Hepatic stellate cell (primary cell): ENCODE measurements around the gene BMP6.
"Not testable (repeated sequence)": the region's sequence is repeated elsewhere in the genome, so short reads cannot be mapped to it uniquely, and the experiment has no call there.

Experiments used
- DNase-seq: peaks from one replicate; pipeline ENCODE4 v3.0.0; 2011; ENCODE audit warnings: low spot score

The BMP6 gene

GRCh38 chr6:7887278-7887991, 161.5 kb downstream of the BMP6 start:
- no peak for DNase-seq

DNA sequence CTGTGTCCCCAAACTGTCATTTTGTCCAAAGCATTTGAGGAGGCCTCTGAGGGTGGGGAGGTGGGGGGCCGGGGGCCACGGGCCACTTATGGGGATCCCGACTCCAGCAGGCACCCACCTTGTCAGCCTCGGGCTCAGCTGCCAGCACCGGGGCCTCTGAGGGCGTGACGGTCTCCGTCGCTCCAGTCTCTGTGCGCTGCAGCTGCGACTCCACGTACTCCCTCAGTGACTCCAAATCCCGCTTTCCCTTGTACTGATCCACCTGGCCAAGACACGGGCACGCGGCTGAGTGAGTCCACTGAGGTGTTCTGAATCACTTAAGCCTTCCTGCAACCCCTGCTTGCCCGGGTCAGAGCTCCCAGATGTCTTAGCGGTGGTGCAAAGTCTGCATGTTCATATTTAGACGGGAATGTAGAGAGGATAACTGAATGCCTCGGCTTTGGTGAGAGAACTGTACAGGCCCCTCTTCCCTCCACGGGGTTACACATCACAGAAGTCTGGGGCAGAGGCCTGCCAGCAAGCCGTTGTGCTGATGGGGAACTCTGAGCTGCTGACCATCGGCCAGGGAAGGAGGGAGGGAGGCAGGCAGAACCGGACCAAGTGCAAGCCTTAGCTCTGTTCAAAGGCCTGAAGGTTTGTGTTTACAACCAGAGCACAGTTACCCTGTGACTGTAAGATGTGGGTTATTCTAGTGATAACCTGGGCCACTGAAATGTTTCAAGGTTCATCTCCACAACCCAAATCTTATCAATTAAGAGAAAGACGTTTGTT, 162.9 kb downstream of the BMP6 start:
- no peak for DNase-seq

DNA sequence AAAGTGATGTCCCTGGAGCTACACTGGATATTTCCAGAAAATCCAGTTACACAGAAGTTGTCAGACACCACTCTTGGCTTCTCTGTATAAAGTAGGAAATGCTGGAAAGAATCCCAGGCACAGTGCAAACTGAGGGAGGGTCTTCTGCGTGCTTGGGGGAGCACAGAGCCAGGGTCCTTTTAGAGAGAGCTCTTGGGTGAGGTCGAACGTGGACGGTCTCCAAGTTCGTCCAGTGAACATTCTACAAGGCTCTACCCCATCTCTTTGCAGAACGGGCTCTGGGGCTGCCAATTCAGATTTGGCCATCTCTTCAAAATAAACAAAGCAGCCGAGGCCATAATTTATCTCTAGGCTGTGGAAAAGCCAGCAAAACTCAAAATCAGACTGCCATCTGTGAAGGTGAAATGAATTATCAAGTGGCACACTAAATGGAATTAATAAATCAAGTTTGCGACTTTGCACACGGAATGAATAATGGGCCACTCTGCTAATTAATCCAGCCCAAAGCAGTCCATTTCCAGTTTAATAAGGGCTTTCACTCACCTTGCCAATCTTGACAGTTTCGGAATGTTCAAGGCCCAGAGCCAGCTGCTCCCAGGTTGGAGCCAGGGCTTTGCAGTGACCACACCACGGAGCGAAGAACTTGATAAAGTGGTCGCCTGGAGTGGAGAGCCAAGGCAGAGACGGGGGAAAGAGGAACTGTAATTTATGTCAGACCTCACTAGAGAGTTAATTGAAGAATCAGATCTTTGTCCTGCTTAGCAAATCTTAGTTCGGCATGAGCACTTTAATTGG, 165.4 kb downstream of the BMP6 start:
- no peak for DNase-seq

- not testable (repeated sequence) for DNase-seq
These were observed 166.5 kb downstream of the BMP6 start for GRCh38 chr6:7892367-7892766.

- no peak for DNase-seq
These were observed 167.4 kb downstream of the BMP6 start for GRCh38 chr6:7893342-7893741.

GRCh38 chr6:7894262-7895124, 168.6 kb downstream of the BMP6 start:
- DNase-seq = no peak

- no peak for DNase-seq
These were observed 169.2 kb downstream of the BMP6 start for GRCh38 chr6:7895125-7895423.

GRCh38 chr6:7896465-7896987, 170.6 kb downstream of the BMP6 start:
- no peak for DNase-seq

DNA sequence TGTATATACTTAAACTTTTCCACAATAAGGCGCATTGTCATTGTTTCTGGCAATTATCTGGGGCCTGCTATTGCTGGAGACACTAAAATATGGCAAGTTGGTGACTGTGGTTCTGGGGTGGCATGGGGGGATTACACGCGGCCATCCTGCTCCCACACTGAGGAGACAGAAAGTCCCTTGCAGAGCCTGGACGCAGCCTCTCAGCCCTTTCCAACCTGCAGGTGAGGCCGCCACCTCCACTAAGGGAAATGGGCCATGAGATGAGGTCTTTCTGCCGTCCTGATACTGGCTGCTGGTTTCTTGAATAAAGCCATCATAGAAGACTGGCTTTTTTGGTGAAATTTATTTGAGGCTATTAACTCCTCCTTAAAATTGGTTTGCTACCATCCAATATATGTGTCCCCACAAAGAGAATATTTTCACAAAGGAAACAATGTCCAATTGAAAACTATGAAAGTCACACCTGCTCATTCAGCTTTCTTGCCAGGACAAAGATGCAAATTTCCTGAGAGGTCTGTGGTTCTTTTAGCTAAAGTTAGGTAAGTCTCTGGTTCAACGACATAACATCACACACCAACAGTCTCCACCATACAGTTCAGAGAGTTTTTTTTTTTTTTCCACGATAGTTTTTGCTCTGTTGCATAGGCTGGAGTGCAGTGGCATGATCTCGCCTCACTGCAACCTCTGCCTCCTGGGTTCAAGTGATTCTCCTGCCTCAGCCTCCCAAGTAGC, 171.7 kb downstream of the BMP6 start:
- DNase-seq = no peak

DNA sequence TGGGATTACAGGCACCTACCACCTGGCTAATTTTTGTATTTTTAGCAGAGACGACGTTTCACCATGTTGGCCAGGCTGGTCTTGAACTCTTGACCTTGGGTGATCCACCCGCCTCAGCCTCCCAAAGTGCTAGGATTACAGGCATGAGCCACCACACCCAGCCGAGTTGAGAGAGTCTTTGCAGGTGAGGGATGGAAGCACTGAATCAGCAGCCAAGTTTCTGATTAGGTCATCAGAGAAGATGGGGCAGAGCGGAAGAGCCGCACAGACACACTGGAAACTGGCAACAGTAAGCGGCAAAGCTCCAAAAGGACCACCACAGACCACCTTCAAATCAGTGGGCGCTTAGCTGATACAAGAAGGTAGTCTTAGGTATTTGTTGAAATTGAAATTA, 172.3 kb downstream of the BMP6 start:
- DNase-seq = not testable (repeated sequence)

- DNase-seq = no peak
These were observed 173.4 kb downstream of the BMP6 start for GRCh38 chr6:7899101-7899888.

DNA sequence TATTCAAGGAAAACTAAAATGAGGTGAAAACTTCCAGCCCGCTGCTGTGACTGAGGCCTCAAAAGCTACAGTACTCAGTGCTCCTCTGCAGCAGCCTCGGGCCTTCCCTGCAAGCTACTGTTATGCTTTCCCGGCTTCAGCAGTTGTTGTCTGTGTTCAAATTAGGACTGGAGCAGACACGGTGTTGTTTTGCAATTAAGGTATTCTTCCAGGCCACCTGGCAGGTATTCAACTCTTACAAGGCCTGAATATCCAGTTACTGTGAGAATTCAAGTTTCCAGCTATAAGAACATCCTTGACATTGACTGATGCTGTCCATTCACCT, 174.0 kb downstream of the BMP6 start:
- DNase-seq = no peak

DNA sequence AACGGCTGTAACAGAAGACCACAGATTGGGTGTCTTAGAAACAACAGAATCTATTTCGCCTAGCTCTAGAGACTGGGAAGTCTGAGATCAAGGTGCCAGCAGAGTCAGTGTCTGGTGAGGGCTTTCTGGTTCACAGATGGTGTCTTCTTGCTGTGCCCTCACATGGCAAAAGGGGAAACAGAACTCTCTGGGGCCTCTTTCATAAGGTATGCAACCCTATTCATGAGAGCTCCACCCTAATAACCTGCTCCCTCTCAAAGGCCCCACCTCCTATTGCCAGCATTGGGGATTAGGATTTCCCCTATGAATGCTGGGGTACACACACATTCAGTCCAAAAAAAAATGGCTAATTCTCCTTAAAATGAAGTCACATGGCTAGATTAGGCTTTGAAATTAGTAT, 174.7 kb downstream of the BMP6 start:
- no peak for DNase-seq

DNA sequence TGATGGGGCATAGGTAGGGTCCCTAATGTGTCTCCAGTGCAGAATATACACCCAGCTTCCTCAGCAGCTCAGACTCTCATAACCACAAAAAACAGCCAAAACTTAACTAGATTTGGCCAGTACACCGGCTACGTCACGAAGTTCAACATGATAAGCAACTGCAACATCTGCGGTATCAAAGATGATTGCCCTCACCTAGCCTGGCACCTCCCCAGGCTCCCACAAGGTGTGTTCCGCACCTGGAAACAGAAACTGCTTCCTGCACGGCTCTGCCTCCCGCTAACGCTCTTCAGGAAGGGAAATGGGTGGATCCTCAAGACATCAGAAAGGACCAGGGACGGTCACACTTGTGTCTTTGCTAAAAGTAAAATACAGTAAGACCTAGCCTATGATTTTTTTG, 175.2 kb downstream of the BMP6 start:
- no peak for DNase-seq

DNA sequence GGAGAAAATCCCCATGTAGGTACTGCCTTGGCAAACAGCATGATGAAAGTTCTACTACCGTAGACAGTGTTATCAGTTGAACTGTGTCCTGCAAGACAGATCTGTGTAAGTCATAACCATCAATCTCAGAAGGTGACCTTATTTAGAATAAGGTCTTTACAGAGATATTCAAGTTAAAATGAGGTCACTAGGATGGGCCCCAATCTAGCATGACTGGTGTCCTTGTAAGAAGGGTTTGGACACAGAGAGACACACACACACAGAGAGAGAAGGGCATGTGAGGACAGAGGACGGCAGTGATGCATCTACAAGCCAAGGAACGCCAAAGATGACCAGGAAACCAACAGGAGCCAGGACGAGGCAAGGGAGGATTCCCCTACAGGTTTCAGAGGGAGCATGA, 175.9 kb downstream of the BMP6 start:
- DNase-seq = no peak

DNA sequence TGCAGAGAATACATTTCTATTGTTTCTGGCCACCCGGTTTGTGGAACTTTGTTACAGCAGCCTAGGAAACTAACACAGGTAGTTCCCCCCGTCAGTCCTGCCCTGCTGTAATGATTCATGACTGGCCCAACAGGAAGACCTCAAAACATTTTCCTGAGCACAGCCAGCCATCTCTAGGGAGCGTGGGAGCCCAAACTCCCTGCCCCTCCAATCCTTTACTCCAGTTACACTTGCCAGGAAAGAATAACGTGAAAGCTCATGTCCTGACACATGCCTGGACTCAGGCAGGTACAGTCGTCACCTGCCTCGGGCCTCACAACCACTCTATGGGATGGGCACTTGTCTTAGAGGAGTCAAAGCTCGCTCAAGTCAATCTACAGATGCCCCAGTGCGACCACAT, 176.3 kb downstream of the BMP6 start:
- DNase-seq = no peak

- DNase-seq = no peak
These were observed 177.0 kb downstream of the BMP6 start for GRCh38 chr6:7902867-7903266.

GRCh38 chr6:7903673-7904072, 177.8 kb downstream of the BMP6 start:
- no peak for DNase-seq

DNA sequence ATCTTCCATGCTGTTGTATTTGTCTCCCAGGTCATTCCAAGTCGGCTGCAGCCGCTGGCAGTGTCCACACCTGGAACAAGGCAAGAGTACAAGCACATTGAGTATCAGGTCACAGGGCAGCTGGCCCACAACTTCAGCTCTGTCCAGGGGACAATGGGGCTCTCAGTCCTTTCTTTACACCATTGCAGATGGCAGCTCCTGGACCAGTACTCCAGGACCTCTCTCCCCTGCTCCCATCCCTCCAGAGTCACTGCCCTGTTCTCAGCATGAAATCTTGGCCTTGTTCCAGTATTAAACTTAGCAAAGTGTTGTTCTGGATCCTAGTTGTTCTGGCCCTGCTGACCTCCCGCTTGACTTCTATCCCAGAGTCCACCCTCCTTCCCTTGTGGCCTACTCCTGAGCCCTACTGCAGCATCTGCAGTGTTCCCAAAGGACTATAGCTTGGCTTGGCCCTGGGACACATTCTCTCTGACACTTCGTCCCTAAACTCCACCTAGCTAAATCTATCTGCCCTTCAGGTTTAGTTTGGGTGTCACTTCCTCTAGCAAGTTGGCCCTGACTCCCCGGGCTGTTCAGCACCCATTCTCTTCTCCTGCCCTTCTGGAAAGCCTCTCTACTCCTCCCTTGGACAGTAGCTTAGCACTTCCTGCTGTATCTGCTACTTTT, 178.9 kb downstream of the BMP6 start:
- no peak for DNase-seq

DNA sequence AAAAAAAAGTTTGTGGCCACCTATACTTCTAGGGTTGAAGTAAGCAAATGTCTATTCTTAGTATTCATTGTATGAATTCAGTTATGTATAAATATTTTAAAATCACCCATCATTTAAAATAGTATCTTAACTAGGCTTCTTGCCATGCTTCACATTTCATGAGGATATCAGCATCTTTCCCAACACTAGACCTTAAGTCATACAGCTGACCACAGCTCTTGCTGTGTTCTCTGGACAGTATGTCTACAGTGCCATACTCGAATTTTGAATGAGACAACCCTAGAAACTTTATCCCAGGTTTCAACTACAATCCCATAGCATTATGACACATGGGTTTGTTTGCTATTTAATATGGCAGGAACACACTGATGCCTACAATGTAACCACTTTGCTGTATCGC, 179.5 kb downstream of the BMP6 start:
- DNase-seq = no peak
